A549 (cell line): ENCODE results near the gene ZNF581. TPM values are rescaled to one million over a fixed set of nuclear protein-coding genes. Genes with fewer than 3 reads are reported as not detected.

ENCODE experiments used
- ATAC-seq, 2 experiments: fragments of 200-7000 bp in 1 of 2; fragments of >200 bp in 1 of 2; cut with Nextera tagmentation in 1 of 2; cut with Tn5 transposase in 1 of 2; 3 replicates each; pipeline versions ENCODE4 v1.8.0 to v1.9.1; 2018 to 2020; ENCODE audit warnings: mild to moderate bottlenecking in 1 of 2, moderate library complexity in 1 of 2
- CTCF ChIA-PET: fragments of 300-600 bp; sonication (Branson Sonifier 250); formaldehyde crosslinking; extraction: SDS; loops from one replicate; lab custom pipeline; 2021; ENCODE audit warnings: antibody characterized with exemption, inconsistent platforms; lab: Yijun Ruan, JAX
- POLR2A ChIA-PET: fragments of 350-600 bp; formaldehyde crosslinking; extraction: SDS; loops from one replicate; lab custom pipeline; 2021; ENCODE audit warnings: antibody characterized with exemption, inconsistent platforms; lab: Yijun Ruan, JAX
- DNase-seq, 2 experiments: peaks; one replicate each; pipeline versions ENCODE4 v3.0.0 to v3.0.0-alpha.2; 2011 to 2016; ENCODE audit warnings: low read depth in 1 of 2, low spot score in 1 of 2
- FAIRE-seq: peaks from 2 replicates; lab custom pipeline; 2011; peaks lifted over from hg19 to GRCh38; lab: Jason Lieb, UNC
- H3K27ac ChIP-seq, 2 experiments: fragments of >200 bp; sonication (Bioruptor Twin); formaldehyde crosslinking; 3 replicates each; pipeline ENCODE4 v1.5.1; 2016 to 2017
- H3K4me1 ChIP-seq: fragments of >200 bp; sonication (Bioruptor Twin); formaldehyde crosslinking; 3 replicates; pipeline ENCODE4 v1.6.1; 2016
- H3K4me2 ChIP-seq: fragments of >200 bp; sonication (Bioruptor Twin); formaldehyde crosslinking; 3 replicates; pipeline ENCODE4 v1.6.1; 2016
- H3K4me3 ChIP-seq: fragments of >200 bp; sonication (Bioruptor Twin); formaldehyde crosslinking; 3 replicates; pipeline ENCODE4 v1.5.1; 2016
- H3K9me3 ChIP-seq: fragments of >200 bp; sonication (Bioruptor Twin); formaldehyde crosslinking; 3 replicates; pipeline ENCODE4 v1.6.1; 2016
- CHD4 ChIP-seq: fragments of 200-600 bp; sonication (generic); IDR thresholded peaks from 2 replicates; pipeline ENCODE4 v1.6.1; 2016; ENCODE audit warnings: antibody characterized with exemption, mild to moderate bottlenecking, borderline replicate concordance
- ESRRA ChIP-seq: fragments of 150-350 bp; IDR thresholded peaks from 2 replicates; pipeline ENCODE4 v1.6.1; 2014; ENCODE audit warnings: mild to moderate bottlenecking, low read length, borderline replicate concordance
- FOXS1 ChIP-seq: fragments of 250-450 bp; sonication (Bioruptor Pico); IDR thresholded peaks from 2 replicates; pipeline ENCODE4 v1.5.0; 2020; ENCODE audit warnings: mild to moderate bottlenecking, moderate library complexity
- HDAC2 ChIP-seq: fragments of 200-600 bp; sonication (generic); IDR thresholded peaks from 2 replicates; pipeline ENCODE4 v1.6.1; 2016
- HOXA7 ChIP-seq: fragments of 250-450 bp; sonication (Bioruptor Pico); IDR thresholded peaks from 2 replicates; pipeline ENCODE4 v1.5.0; 2020; ENCODE audit warnings: mild to moderate bottlenecking, moderate library complexity
- JUN ChIP-seq, 2 experiments: fragments of >200 bp; sonication (Bioruptor Twin); formaldehyde crosslinking; IDR thresholded peaks; 2 replicates in 1 of 2; 3 replicates in 1 of 2; pipeline ENCODE4 v1.6.1; 2016 to 2017
- PHF8 ChIP-seq: fragments of 200-600 bp; sonication (generic); IDR thresholded peaks from 2 replicates; pipeline ENCODE4 v1.6.1; 2016; ENCODE audit warnings: low read depth, mild to moderate bottlenecking, antibody characterized with exemption, moderate library complexity, borderline replicate concordance
- RAD21 ChIP-seq, 2 experiments: fragments of >200 bp in 1 of 2; sonication (Bioruptor Twin) in 1 of 2; formaldehyde crosslinking in 1 of 2; IDR thresholded peaks in 1 of 2; conservative IDR thresholded peaks in 1 of 2; 2 replicates in 1 of 2; 3 replicates in 1 of 2; pipeline ENCODE4 v1.6.1; 2012 to 2018; ENCODE audit warnings: inconsistent platforms in 1 of 2
- RFX5 ChIP-seq: fragments of 450-650 bp; IDR thresholded peaks from 2 replicates; pipeline ENCODE4 v1.7.1; 2014; ENCODE audit warnings: antibody characterized with exemption, mild to moderate bottlenecking, moderate library complexity
- RNF2 ChIP-seq: fragments of 200-600 bp; sonication (generic); IDR thresholded peaks from 2 replicates; pipeline ENCODE4 v1.6.1; 2016; ENCODE audit warnings: low read depth, mild to moderate bottlenecking, antibody characterized with exemption, moderate library complexity, borderline replicate concordance
- WGBS: methylation state at CpG from one replicate; pipeline ENCODE4 v1.1.6; 2017; ENCODE audit errors: missing lambda C conversion rate; 5-methylcytosine and 5-hydroxymethylcytosine counted together
- polyA plus RNA-seq, 4 experiments: library from polyadenylated mRNA; depleted of rRNA in 3 of 4; stranded (reverse); fragments of >200 nt; fragmentation: RNase III in 1 of 4; extraction: RNeasy Plus Mini Kit Qiagen cat#74134 plus additional on column Dnase treatment in 1 of 4; gene quantifications; 2 replicates in 3 of 4; 3 replicates in 1 of 4; pipeline ENCODE4 v1.2.3, GENCODE V29; 2011 to 2017
- TF ChIP-seq, protein P1 (sequence below): IDR thresholded peaks from 2 replicates; pipeline ENCODE4 v1.6.1; 2012
- TF ChIP-seq, protein P2 (sequence below): IDR thresholded peaks from 2 replicates; pipeline ENCODE4 v1.6.1; 2012
- TF ChIP-seq, protein P3 (sequence below): fragments of 200-600 bp; sonication (generic); IDR thresholded peaks from 2 replicates; pipeline ENCODE4 v1.6.1; 2016; ENCODE audit warnings: antibody characterized with exemption, mild to moderate bottlenecking, moderate library complexity
- TF ChIP-seq, protein P4 (sequence below): fragments of 250-450 bp; sonication (Bioruptor Pico); IDR thresholded peaks from 2 replicates; pipeline ENCODE4 v1.5.0; 2020; ENCODE audit warnings: low read depth, mild to moderate bottlenecking, moderate library complexity
- TF ChIP-seq, protein P5 (sequence below): fragments of 450-650 bp; IDR thresholded peaks from 2 replicates; pipeline ENCODE4 v1.6.1; 2014; ENCODE audit warnings: antibody characterized with exemption
- TF ChIP-seq, protein P6 (sequence below): fragments of >200 bp; sonication (Bioruptor Twin); formaldehyde crosslinking; IDR thresholded peaks from 3 replicates; pipeline ENCODE4 v1.5.1; 2016

Gene ZNF581
- polyA plus RNA-seq, 2 of the 4 experiments (the other 2 are of a cell fraction): 13.9 to 24.9 TPM

DNA sequence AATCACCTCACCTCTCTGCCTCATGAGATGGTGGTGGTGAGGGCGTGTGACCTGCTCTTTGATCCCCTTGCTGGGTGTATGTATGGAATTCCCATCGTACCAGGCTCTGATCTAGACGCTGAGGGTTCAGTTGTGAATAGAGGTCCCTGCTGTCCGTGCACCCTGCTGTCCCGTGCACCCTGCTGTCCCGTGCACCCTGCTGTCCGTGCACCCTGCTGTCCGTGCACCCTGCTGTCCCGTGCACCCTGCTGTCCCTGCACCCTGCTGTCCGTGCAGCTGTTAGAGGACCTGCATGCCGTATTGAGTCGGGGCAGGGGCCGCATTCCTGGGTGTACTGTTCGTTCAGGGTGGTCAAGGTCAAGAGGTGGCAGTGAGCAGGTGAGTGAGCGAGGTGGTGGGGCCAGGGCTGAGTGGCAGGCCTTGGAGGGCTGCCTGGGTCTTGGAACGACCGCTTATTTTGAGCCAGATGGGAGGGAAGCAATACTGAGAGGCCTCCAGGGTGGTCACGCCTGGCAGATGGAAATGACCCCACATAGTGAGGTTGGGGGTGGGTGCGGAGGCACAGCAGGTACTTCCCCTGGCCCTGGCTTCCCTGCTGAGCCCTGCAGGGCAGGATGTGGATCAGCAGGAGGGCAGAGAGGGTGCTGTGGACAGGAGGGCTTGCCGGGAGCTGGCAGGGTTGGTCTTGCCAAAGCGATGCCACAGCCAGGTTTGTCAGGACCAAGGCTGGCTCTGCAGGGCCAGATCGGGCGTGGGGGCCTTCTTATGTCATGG is 27.0 kb downstream of the ZNF581 start:
- FAIRE-seq: peak; percentile 98
- ChIA-PET CTCF (interaction anchor here (1.0 to 10.0 kb wide), 9 partner anchors 7 to 38 kb away, joined by 3 to 97 read pairs (median 11); partner anchors contain the start of genes CCDC106 and U2AF2), POLR2A (interaction anchor here (0.6 to 1.6 kb wide), 2 partner anchors 16 to 644 kb away, joined by 5 to 31 read pairs; partner anchors contain the start of genes U2AF2 and ZSCAN5A)
- Histone ChIP-seq H3K4me1 (peaks cover 51% of the 10 kb centered on the region), H3K4me2 (peak overlapping the region; percentile 22; the same call in 1 of the 3 replicates), H3K27ac (peak overlapping the region in 1 of 2 experiments; percentile 42; a peak in 1 of 6 replicates), H3K4me3 (no peak overlapping the region), H3K9me3 (no peaks in the 10 kb centered on the region)
- 50% methylated on average over 23 of the region's 23 CpGs for WGBS
- TF ChIP-seq, protein P1, sequence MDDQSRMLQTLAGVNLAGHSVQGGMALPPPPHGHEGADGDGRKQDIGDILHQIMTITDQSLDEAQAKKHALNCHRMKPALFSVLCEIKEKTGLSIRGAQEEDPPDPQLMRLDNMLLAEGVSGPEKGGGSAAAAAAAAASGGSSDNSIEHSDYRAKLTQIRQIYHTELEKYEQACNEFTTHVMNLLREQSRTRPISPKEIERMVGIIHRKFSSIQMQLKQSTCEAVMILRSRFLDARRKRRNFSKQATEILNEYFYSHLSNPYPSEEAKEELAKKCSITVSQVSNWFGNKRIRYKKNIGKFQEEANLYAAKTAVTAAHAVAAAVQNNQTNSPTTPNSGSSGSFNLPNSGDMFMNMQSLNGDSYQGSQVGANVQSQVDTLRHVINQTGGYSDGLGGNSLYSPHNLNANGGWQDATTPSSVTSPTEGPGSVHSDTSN: peak; percentile 82
- TF ChIP-seq CHD4 (no peak), HDAC2 (0 out of 2 replicates have a peak, but pooled peaks have one; percentile 30)
- TF ChIP-seq, protein P2, sequence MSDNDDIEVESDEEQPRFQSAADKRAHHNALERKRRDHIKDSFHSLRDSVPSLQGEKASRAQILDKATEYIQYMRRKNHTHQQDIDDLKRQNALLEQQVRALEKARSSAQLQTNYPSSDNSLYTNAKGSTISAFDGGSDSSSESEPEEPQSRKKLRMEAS: peak; percentile 50
- peak; percentile 62 to 71 for ATAC-seq
- DNase-seq: peak in 1 of 2 experiments; percentile 82

DNA sequence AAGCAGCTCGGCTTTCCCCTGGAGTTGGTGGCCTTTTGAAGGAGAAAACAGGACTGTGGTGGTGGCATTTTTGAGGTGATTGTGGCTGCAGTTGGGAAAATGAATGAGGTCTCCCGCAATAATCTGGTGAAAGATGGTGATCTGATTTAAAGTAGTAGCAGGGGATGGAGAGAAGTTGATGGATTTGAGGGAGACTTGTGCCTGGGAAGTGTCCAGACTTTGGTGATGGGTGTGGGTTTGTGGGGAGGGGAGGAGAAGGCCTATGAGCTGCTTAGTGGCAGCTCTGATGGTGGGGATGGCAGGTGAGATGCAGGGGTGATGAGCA is 27.6 kb downstream of the ZNF581 start:
- DNase-seq: no peak
- 44% methylated on average over 2 of the region's 2 CpGs for WGBS
- ATAC-seq: no peak
- no peak overlapping the region for H3K4me3 ChIP-seq
- no peak overlapping the region for H3K4me2 ChIP-seq
- H3K27ac ChIP-seq: peak overlapping the region in 1 of 2 experiments; percentile 42; a peak in 1 of 6 replicates
- no peaks in the 10 kb centered on the region for H3K9me3 ChIP-seq
- no peak for TF ChIP-seq JUN (IDR thresholded peaks at IDR 0.05)
- TF ChIP-seq, protein P3, sequence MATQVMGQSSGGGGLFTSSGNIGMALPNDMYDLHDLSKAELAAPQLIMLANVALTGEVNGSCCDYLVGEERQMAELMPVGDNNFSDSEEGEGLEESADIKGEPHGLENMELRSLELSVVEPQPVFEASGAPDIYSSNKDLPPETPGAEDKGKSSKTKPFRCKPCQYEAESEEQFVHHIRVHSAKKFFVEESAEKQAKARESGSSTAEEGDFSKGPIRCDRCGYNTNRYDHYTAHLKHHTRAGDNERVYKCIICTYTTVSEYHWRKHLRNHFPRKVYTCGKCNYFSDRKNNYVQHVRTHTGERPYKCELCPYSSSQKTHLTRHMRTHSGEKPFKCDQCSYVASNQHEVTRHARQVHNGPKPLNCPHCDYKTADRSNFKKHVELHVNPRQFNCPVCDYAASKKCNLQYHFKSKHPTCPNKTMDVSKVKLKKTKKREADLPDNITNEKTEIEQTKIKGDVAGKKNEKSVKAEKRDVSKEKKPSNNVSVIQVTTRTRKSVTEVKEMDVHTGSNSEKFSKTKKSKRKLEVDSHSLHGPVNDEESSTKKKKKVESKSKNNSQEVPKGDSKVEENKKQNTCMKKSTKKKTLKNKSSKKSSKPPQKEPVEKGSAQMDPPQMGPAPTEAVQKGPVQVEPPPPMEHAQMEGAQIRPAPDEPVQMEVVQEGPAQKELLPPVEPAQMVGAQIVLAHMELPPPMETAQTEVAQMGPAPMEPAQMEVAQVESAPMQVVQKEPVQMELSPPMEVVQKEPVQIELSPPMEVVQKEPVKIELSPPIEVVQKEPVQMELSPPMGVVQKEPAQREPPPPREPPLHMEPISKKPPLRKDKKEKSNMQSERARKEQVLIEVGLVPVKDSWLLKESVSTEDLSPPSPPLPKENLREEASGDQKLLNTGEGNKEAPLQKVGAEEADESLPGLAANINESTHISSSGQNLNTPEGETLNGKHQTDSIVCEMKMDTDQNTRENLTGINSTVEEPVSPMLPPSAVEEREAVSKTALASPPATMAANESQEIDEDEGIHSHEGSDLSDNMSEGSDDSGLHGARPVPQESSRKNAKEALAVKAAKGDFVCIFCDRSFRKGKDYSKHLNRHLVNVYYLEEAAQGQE: no peak
- no peak for TF ChIP-seq RAD21 (conservative IDR thresholded peaks at IDR 0.05 in 1 of 2, IDR thresholded peaks at IDR 0.05 in 1 of 2)
- TF ChIP-seq, protein P4, sequence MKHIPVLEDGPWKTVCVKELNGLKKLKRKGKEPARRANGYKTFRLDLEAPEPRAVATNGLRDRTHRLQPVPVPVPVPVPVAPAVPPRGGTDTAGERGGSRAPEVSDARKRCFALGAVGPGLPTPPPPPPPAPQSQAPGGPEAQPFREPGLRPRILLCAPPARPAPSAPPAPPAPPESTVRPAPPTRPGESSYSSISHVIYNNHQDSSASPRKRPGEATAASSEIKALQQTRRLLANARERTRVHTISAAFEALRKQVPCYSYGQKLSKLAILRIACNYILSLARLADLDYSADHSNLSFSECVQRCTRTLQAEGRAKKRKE (CRISPR knock-in tag): no peak
- TF ChIP-seq, protein P5, sequence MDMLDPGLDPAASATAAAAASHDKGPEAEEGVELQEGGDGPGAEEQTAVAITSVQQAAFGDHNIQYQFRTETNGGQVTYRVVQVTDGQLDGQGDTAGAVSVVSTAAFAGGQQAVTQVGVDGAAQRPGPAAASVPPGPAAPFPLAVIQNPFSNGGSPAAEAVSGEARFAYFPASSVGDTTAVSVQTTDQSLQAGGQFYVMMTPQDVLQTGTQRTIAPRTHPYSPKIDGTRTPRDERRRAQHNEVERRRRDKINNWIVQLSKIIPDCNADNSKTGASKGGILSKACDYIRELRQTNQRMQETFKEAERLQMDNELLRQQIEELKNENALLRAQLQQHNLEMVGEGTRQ: no peak
- no peak for TF ChIP-seq HOXA7 (CRISPR knock-in tag)
- TF ChIP-seq CHD4: no peak
- TF ChIP-seq RFX5: no peak
- CTCF ChIA-PET: interaction anchor here (0.6 to 10.0 kb wide), 13 partner anchors 8 to 423 kb away, joined by 3 to 97 read pairs (median 6); partner anchors contain the start of genes CCDC106 and U2AF2
- POLR2A ChIA-PET: interaction anchor here (0.5 to 1.6 kb wide), 4 partner anchors 16 to 644 kb away, joined by 3 to 31 read pairs (median 5); partner anchors contain the start of genes FIZ1, U2AF2 and ZSCAN5A
- H3K4me1 ChIP-seq: peaks cover 52% of the 10 kb centered on the region
- FAIRE-seq: no peak

DNA sequence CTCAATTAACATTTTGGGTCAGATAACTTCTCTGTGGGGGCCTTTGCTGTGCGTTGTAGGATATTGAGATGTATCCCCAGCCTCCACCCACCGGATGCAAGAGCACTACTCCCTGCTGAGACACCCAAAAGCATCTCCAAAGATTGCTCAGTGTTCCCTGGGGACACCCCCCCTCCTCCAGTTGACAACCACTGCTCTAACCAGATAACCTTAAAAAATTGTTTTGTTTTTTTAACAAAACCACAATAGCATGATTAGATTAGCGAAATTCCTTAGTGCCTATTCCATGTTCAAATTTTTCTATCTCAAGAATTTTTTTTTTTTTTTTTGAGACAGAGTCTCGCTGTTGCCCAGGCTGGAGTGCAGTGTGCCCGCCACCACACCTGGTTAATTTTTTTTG is 29.0 kb downstream of the ZNF581 start:
- ATAC-seq: no peak

More for the DNA sequence above, 29.0 kb downstream of the ZNF581 start:
- TF ChIP-seq ESRRA (no peak), RNF2 (no peak), PHF8 (no peak), FOXS1 (no peak)
- TF ChIP-seq, protein P6, sequence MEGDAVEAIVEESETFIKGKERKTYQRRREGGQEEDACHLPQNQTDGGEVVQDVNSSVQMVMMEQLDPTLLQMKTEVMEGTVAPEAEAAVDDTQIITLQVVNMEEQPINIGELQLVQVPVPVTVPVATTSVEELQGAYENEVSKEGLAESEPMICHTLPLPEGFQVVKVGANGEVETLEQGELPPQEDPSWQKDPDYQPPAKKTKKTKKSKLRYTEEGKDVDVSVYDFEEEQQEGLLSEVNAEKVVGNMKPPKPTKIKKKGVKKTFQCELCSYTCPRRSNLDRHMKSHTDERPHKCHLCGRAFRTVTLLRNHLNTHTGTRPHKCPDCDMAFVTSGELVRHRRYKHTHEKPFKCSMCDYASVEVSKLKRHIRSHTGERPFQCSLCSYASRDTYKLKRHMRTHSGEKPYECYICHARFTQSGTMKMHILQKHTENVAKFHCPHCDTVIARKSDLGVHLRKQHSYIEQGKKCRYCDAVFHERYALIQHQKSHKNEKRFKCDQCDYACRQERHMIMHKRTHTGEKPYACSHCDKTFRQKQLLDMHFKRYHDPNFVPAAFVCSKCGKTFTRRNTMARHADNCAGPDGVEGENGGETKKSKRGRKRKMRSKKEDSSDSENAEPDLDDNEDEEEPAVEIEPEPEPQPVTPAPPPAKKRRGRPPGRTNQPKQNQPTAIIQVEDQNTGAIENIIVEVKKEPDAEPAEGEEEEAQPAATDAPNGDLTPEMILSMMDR: no peak
- ChIA-PET POLR2A (no interaction called here), CTCF (interaction anchor here (0.7 to 10.0 kb wide), 8 partner anchors 9 to 468 kb away, joined by 3 to 97 read pairs (median 8); partner anchors contain the start of gene U2AF2)
- Histone ChIP-seq H3K4me1 (peaks cover 66% of the 10 kb centered on the region), H3K27ac (no peak overlapping the region), H3K9me3 (no peaks in the 10 kb centered on the region), H3K4me2 (no peak overlapping the region), H3K4me3 (no peak overlapping the region)
- FAIRE-seq: no peak
- 89% methylated on average over 5 of the region's 5 CpGs for WGBS
- DNase-seq: no peak
